HTERT RPE-1 (cell line): Measurements from ENCODE around the gene TSACC.
"Not testable (repeated sequence)": the region's sequence is repeated elsewhere in the genome, so short reads cannot be mapped to it uniquely, and the experiment has no call there.

ENCODE experiments used
- in situ Hi-C: fragments of 300-500 bp; cut with MboI; formaldehyde crosslinking; loops from 4 replicates; pipeline ENCODE4 v1.14.3; 2020; ENCODE audit warnings: low sequenced_read_pairs

TSACC gene

DNA sequence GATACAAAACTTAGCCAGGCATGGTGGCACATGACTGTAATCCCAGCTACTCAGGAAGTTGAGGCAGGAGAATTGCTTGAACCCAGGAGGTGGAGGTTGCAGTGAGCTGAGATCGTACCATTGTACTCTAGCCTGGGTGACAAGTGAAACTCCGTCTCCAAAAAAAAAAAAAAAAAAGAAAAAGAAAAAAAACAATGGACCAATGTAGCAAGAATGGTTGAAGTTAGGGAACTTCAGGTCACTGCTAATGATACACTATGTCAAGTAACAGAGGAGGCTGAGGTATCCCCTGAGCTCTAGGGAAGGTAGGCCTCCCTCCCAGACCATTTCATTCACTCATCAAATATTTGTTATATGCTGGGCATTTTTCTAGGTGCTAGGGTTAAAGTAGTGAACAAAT lies 7.7 kb downstream of the TSACC start:
- in situ Hi-C loops, result not testable (repeated sequence)

DNA sequence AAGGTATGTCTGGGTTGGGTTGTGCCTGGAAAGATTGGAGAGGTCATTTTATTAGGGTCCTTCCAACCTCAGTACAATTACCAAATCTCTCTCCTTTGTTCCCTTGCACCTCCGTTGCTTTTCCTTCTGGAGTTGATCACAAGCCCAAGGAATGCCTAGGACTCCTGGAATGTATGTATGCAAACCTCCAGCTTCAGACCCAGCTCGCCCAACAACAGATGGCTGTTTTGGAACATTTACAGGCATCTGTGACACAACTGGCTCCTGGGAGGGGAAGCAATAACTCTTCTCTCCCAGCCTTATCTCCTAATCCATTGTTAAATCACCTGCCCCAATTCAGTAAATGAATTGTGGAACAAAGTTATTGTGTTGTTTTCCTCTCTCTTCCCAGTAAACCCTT lies 8.3 kb downstream of the TSACC start:
- in situ Hi-C loops, result no loop called here

DNA sequence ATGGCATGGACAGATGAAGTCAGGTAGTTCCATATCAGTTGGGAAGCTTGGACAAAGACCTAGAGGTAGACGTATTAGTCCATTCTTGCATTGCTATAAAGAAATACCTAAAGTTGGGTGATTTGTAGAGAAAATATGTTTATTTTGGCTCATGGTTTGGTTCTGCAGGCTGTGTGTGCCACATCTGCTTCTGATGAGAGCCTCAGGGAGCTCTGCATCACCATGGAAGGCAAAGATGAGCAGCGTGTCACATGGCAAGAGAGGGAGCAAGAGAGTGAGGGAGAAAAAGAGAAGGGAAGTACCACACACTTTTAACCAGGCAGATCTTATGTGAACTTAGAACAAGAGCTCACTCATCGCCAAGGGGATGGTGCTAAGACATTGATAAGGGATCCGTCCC lies 9.0 kb downstream of the TSACC start:
- in situ Hi-C loops, result no loop called here

GRCh38 chr1:156352481-156352880 lies 14.2 kb downstream of the TSACC start:
- in situ Hi-C loops, result not testable (repeated sequence)

- in situ Hi-C loops, result no loop called here
These were observed 18.0 kb downstream of the TSACC start for GRCh38 chr1:156356262-156356874.

DNA sequence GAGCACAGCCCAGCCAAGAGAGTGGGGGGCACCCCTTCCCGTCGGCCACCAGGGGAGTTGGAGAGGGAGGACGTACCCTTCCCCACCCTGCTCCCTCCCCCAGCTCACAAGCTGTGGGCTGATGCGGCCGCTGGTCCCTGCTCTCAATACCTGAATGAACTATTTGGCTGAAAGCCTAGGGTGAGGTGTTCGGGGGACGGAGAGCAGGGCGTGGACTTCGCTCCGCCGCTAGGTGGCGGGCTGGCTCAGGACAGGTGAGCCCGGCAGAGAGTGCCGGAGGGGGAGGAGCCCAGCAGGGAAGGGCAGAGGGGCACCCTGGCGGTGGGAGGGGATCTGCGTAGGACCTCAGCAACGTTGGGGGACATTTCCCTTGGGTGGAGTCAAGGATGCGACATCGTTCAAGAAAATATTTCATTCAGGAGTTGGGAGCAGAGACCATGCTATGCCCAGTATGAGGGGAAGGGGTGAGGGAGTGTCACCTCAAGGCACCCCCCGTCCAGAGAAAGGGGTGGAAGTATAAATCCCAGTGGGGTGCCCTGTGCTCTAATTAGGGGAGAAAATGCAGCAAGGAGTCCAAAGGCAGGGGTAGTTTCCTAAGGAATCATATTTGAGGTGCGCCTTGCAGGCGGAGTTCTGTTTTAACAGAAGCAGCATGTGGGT lies 18.7 kb downstream of the TSACC start:
- in situ Hi-C loops, result no loop called here

DNA sequence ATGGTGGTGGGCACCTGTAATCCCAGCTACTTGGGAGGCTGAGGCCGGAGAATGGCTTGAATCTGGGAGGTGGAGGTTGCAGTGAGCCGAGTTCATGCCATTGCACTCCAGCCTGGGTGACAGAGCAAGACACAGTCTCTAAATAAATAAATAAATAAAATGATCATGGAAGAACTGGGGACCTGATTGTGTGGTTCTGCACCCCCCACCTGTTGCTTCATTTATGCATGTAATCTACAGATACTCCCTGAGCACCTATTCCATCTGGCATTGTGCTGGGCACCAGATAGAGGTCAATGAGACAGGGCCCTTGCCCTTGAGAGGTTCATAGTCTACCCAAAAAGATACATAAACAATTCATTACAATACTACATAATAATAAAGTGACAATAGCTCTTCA lies 19.7 kb downstream of the TSACC start:
- in situ Hi-C loops, result no loop called here

DNA sequence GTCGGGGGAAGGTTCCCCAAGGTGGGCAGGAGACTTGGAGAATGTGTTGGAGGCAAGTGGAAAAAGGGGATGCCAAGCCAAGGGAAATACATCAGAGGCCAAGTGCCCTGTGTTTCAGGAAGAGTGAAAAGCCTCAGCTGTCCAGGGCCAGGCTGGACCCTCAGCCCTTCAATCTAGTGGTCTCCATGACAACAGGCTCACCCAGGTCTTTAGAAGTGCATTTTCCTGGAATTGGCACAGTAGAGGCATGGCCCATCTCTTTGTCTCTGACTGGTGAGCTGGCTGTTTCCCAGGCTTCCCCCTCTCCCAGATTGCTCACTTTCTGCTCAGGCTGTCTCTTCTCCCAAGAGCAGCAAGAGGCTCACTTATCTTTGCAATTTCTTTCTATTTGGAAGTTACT lies 20.3 kb downstream of the TSACC start:
- in situ Hi-C loops, result no loop called here

- in situ Hi-C loops, result no loop called here
These were observed 20.9 kb downstream of the TSACC start for GRCh38 chr1:156359249-156359648.

GRCh38 chr1:156359973-156360372 lies 21.6 kb downstream of the TSACC start:
- in situ Hi-C loops, result no loop called here

DNA sequence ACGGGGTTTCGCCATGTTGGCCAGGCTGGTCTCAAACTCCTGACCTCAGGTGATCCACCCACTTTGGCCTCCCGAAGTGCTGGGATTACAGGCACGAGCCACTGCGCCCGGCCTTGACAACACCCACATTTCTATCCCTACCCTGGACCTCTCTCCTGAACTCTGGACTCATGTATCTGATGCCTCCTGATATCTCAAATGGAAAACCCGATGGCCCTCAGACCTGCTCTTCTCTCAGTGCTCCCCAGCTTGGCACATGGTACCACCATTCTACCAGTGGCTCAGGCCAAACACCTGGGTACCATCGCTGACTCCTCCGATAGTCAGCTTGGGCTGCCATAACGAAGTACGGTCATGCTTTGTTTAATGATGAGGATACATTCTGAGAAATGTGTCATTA lies 22.2 kb downstream of the TSACC start:
- in situ Hi-C loops, result no loop called here

DNA sequence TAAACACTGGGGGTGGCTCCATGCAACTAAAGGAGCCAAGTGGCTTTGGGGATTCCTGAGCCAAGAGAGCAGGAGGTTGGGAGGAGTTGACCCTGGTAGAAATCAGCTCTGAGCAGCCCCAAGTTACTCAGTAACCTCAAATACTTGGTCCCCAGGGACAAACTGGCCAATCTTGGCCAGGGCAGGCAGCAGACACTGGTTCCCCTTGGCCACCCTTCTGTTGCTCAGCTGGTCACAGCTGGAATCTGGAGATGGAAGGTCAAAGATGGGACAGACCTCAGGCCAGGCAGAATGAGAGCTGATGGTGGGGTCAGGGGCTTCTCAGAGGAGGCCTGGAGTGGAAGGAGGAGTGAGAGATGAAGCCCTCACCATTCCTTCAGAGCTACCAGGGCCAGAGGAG lies 27.4 kb downstream of the TSACC start:
- in situ Hi-C loops, result no loop called here

- in situ Hi-C loops, result no loop called here
These were observed 28.2 kb downstream of the TSACC start for GRCh38 chr1:156366378-156367166.

- in situ Hi-C loops, result no loop called here
These were observed 29.2 kb downstream of the TSACC start for GRCh38 chr1:156367383-156368156.

DNA sequence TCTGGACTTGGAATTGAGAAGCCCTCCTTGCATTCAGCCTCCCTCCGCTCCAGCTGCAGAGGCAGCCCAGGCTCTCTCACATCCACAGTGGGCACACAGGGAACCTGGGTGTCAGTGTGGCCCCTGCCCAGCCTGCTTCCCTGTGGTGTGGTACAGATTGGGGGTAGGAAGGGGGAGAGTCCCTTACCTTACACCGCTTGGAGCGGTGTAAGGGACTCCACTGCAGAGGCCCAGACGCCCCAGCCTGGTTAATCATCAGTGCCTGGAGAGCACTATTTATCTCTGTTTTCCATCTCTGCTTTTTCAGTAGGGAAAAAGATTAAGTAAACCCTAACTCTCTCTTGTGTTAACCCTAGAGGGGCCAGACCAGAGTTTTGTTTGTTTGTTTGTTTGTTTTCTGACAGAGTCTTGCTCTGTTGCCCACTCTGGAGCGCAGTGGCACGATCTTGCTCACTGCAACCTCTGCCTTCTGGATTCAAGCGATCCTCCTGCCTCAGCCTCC lies 29.9 kb downstream of the TSACC start:
- in situ Hi-C loops, result no loop called here

GRCh38 chr1:156368889-156369684 lies 30.8 kb downstream of the TSACC start, which contains the start of gene RHBG:
TSS of gene RHBG (plus strand) at chr1:156369211. CDS start at chr1:156369250, 39 bp downstream.
- in situ Hi-C loops, result no loop called here

DNA sequence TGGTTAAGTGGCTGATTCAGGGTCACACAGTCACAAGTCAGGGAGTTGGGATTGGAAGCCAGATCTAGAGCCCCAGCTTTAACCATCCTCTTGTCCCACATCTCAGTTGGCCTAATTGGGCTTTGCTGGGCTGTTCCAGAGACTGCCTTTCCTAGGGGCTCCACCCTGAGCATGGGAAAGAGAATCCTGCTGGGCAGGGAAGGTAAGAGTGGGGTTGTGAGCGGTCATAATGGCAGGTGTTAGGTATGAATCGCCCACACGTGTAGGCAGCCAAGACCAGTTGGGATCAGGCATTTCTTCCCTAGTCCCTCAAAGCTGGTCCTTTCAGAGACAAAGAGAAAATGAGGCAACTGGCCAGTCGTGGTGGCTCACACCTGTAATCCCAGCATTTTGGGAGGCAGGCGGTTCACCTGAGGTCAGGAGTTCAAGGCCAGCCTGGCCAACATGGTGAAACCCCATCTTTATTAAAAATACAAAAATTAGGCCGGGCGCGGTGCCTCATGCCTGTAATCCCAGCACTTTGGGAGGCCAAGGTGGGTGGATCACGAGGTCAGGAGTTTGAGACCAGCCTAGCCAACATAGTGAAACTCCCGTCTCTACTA lies 31.5 kb downstream of the TSACC start:
- in situ Hi-C loops, result not testable (repeated sequence)

GRCh38 chr1:156371553-156372264 lies 33.4 kb downstream of the TSACC start:
- in situ Hi-C loops, result no loop called here

GRCh38 chr1:156372265-156372586 lies 33.9 kb downstream of the TSACC start:
- in situ Hi-C loops, result no loop called here
